IPS-15b (cell line): ENCODE results near the gene EXOSC10.
"Not testable (repeated sequence)": the region's sequence is repeated elsewhere in the genome, so short reads cannot be mapped to it uniquely, and the experiment has no call there.

Experiments used
- H3K27me3 ChIP-seq: one replicate; pipeline ENCODE4 v1.6.1; 2013; ENCODE audit warnings: low read length; ENCODE audit not compliant: control insufficient read depth, insufficient read depth
- H3K36me3 ChIP-seq: one replicate; pipeline ENCODE4 v1.6.1; 2013; ENCODE audit warnings: low read length; ENCODE audit not compliant: control insufficient read depth, insufficient read depth
- H3K4me1 ChIP-seq: one replicate; pipeline ENCODE4 v1.6.1; 2013; ENCODE audit warnings: mild to moderate bottlenecking, low read length; ENCODE audit not compliant: control insufficient read depth, insufficient read depth
- H3K4me3 ChIP-seq: one replicate; pipeline ENCODE4 v1.5.1; 2013; ENCODE audit warnings: low read depth, low read length
- H3K9ac ChIP-seq: one replicate; pipeline ENCODE4 v1.6.1; 2013; ENCODE audit warnings: low read depth, mild to moderate bottlenecking, low read length
- H3K9me3 ChIP-seq: one replicate; pipeline ENCODE4 v1.6.1; 2013; ENCODE audit warnings: mild to moderate bottlenecking, low read length; ENCODE audit not compliant: control insufficient read depth, insufficient read depth

The EXOSC10 gene

DNA sequence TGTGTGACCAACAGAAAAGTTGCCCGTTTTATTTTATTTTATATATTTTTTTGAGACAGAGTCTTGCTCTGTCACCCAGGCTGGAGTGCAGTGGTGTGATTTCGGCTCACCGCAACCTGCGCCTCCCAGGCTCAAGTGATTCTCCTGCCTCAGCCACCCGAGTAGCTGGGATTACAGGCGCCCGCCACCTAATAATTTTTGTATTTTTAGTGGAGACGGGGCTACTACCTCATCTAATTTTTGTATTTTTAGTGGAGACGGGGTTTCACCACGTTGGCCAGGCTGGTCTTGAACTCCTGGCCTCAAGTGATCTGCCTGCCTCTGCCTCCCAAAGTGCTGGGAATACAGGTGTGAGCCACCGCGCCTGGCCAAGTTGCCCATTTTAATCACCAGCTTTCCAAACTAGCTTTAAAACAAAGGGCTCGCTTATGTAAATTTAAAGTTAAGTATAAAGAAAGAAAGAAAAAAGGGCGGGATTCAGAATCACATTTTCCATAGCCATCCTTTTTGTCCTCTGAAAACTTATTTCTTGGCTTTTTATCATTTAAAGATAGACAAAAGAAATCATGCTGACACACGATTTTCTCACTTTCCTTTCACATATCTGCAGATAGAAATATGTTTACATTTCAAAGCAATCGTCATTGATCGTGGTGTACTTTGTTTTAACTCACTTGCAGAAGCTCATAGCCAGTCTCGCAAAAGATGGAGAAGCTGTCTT lies 62.5 kb downstream of the EXOSC10 start:
- H3K4me3 ChIP-seq, H3K36me3 ChIP-seq, H3K27me3 ChIP-seq, H3K4me1 ChIP-seq, H3K9ac ChIP-seq, H3K9me3 ChIP-seq: not testable (repeated sequence)

DNA sequence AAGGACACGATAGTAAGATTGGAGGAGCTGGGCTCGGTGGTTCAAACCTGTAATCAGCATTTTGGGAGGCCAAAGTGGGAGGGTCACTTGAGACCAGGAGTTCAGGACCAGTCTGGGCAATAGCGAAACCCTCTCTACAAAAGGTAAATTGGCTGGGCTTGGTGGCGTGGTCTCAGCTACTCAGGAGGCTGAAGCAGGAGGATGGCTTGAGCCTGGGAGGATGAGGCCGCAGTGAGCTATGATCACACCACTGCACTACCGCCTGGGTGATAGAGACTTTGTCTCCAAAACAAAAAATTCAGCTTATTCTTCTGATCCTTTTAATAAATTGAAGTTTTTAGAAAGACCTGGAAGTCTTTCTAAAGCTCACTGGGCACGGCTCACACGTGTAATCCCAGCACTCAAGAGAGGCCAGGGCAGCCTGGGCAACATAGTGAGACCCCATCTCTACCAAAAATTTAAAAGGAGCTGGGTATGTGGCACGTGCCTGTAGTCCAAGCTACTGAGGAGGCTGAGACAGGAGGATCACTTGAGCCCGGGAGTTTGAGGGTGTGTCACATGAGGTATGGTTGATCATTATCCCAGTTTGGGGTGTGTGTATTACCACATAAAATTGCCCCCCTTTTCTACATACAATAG lies 67.9 kb downstream of the EXOSC10 start:
- Histone ChIP-seq H3K9ac (no peak overlapping the region), H3K9me3 (no peaks in the 10 kb centered on the region), H3K36me3 (peaks cover 2% of the 10 kb centered on the region), H3K4me1 (peaks cover 8% of the 10 kb centered on the region), H3K27me3 (no peaks in the 10 kb centered on the region), H3K4me3 (no peak overlapping the region)

DNA sequence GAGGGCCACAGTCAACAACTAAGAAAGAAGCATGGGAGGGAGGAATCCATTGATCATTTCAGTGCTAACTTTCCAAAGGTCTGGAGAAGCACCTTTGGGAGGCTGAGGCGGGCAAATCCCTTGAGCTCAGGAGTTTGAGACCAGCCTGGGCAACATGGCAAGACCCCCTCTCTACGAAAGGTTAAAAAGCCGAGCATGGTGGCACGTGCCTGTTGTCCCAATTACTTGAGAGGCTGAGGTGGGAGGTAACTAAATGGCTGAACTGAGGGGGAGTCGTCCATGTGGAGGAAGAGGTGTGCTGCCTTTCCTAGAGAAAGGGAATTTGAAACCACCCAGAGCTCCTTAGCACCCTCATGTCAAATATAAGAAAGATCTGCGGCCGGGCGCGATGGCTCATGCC lies 68.8 kb downstream of the EXOSC10 start:
- H3K4me3 ChIP-seq = no peak overlapping the region
- H3K9ac ChIP-seq = no peak overlapping the region

GRCh38 chr1:11028018-11028417 lies 71.7 kb downstream of the EXOSC10 start:
- no peak overlapping the region for H3K9ac ChIP-seq
- peaks cover 8% of the 10 kb centered on the region for H3K4me1 ChIP-seq
- no peaks in the 10 kb centered on the region for H3K27me3 ChIP-seq
- H3K4me3 ChIP-seq = no peak overlapping the region
- H3K9me3 ChIP-seq = no peaks in the 10 kb centered on the region
- peaks cover 8% of the 10 kb centered on the region for H3K36me3 ChIP-seq

More for the DNA sequence above, 68.8 kb downstream of the EXOSC10 start:
- Histone ChIP-seq H3K4me1 (peaks cover 8% of the 10 kb centered on the region), H3K36me3 (peaks cover 3% of the 10 kb centered on the region), H3K27me3 (no peaks in the 10 kb centered on the region), H3K9me3 (no peaks in the 10 kb centered on the region)

GRCh38 chr1:11027316-11027715 lies 72.4 kb downstream of the EXOSC10 start:
- peaks cover 9% of the 10 kb centered on the region for H3K36me3 ChIP-seq
- no peaks in the 10 kb centered on the region for H3K9me3 ChIP-seq
- no peak overlapping the region for H3K9ac ChIP-seq
- no peak overlapping the region for H3K4me3 ChIP-seq
- peaks cover 8% of the 10 kb centered on the region for H3K4me1 ChIP-seq
- no peaks in the 10 kb centered on the region for H3K27me3 ChIP-seq

GRCh38 chr1:11026903-11027302 lies 72.8 kb downstream of the EXOSC10 start:
- Histone ChIP-seq H3K36me3 (peaks cover 13% of the 10 kb centered on the region), H3K9me3 (no peaks in the 10 kb centered on the region), H3K4me3 (no peak overlapping the region), H3K27me3 (no peaks in the 10 kb centered on the region), H3K9ac (no peak overlapping the region), H3K4me1 (peaks cover 8% of the 10 kb centered on the region)

DNA sequence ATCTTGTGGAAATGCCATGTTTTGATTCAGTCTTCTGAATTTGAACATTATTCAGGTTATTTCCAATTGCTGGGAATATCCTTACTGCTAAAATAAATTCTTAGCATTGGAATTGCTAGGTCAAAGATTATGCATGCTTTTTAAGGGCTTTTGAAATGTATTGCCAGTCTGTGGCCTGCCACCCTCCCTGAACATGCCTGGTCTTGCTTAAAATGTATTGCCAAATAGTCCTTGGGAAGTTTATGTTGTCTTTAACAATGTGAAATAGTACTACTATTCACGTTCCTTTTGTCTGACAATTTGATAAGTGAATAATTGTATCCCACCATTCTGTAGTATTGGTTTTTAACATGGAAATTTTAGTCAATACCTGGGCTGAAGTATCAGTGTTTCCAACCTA lies 73.6 kb downstream of the EXOSC10 start:
- Histone ChIP-seq H3K4me3 (no peak overlapping the region), H3K27me3 (no peaks in the 10 kb centered on the region), H3K9me3 (no peaks in the 10 kb centered on the region), H3K4me1 (peaks cover 8% of the 10 kb centered on the region), H3K36me3 (peaks cover 20% of the 10 kb centered on the region), H3K9ac (no peak overlapping the region)

DNA sequence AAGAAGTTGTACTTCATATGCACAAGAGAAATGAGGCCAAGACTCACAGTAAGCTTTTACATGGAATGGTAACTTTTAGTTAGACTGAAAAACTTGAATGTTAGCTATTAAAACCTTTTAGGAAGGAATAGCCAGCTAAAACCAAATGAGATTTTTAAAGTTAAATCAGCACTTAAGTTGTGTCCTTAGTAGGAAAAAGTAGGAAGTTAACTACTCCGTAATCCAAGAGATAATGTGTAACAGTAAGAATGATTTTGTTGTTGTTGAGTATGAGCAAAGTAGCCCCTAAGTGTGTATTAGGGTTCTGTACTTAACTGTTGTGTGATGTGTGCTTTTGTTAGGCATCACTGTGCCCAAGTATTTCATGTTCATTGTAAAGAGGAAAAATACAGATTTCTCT lies 74.1 kb downstream of the EXOSC10 start:
- Histone ChIP-seq H3K36me3 (peaks cover 24% of the 10 kb centered on the region), H3K4me1 (peaks cover 4% of the 10 kb centered on the region), H3K4me3 (no peak overlapping the region), H3K9ac (no peak overlapping the region), H3K27me3 (no peaks in the 10 kb centered on the region), H3K9me3 (no peaks in the 10 kb centered on the region)

GRCh38 chr1:11024874-11025203 lies 74.8 kb downstream of the EXOSC10 start:
- no peaks in the 10 kb centered on the region for H3K27me3 ChIP-seq
- H3K36me3 ChIP-seq = peaks cover 26% of the 10 kb centered on the region
- no peak overlapping the region for H3K4me3 ChIP-seq
- H3K4me1 ChIP-seq = no peaks in the 10 kb centered on the region
- no peaks in the 10 kb centered on the region for H3K9me3 ChIP-seq
- H3K9ac ChIP-seq = no peak overlapping the region

GRCh38 chr1:11024154-11024873 lies 75.4 kb downstream of the EXOSC10 start:
- Histone ChIP-seq H3K4me3 (no peak overlapping the region), H3K36me3 (peaks cover 30% of the 10 kb centered on the region), H3K9ac (no peak overlapping the region), H3K4me1 (no peaks in the 10 kb centered on the region), H3K9me3 (no peaks in the 10 kb centered on the region), H3K27me3 (no peaks in the 10 kb centered on the region)

DNA sequence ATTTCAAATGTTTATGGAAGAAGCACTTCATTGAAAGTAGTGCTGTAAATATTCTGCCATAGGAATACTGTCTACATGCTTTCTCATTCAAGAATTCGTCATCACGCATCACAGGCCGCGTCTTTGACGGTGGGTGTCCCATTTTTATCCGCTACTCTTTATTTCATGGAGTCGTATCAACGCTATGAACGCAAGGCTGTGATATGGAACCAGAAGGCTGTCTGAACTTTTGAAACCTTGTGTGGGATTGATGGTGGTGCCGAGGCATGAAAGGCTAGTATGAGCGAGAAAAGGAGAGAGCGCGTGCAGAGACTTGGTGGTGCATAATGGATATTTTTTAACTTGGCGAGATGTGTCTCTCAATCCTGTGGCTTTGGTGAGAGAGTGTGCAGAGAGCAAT lies 76.5 kb downstream of the EXOSC10 start:
- H3K4me3 ChIP-seq = no peak overlapping the region
- no peaks in the 10 kb centered on the region for H3K4me1 ChIP-seq
- no peak overlapping the region for H3K9ac ChIP-seq
- no peaks in the 10 kb centered on the region for H3K27me3 ChIP-seq
- H3K36me3 ChIP-seq = peaks cover 41% of the 10 kb centered on the region
- H3K9me3 ChIP-seq = no peaks in the 10 kb centered on the region

GRCh38 chr1:11019971-11020370 lies 79.7 kb downstream of the EXOSC10 start:
- Histone ChIP-seq H3K4me3 (no peak overlapping the region), H3K9me3 (no peaks in the 10 kb centered on the region), H3K27me3 (no peaks in the 10 kb centered on the region), H3K9ac (no peak overlapping the region), H3K4me1 (no peaks in the 10 kb centered on the region), H3K36me3 (peaks cover 60% of the 10 kb centered on the region)
